DMS79 (cell line): ENCODE data around the gene TEX2.

ENCODE experiments used
- DNase-seq: peaks from one replicate; lab custom pipeline; 2025; lab: John Stamatoyannopoulos, UW

Gene TEX2

GRCh38 chr17:64263000-64263766 is at the start of gene TEX2:
TEX2 (minus strand) TSS chr17:64263260; CDS start chr17:64214217, 49,043 bp downstream.
- peak; percentile 47 for DNase-seq

- DNase-seq = no peak
Measured at GRCh38 chr17:64309710-64310109, 46.6 kb upstream of the TEX2 start.

- no peak for DNase-seq
Measured at GRCh38 chr17:64309021-64309420, 46.0 kb upstream of the TEX2 start.

- DNase-seq = no peak
Measured at GRCh38 chr17:64306850-64307463, 43.9 kb upstream of the TEX2 start.

GRCh38 chr17:64304551-64304950 is 41.5 kb upstream of the TEX2 start:
- no peak for DNase-seq

- DNase-seq = no peak
Measured at GRCh38 chr17:64300699-64300965, 37.6 kb upstream of the TEX2 start.

- no peak for DNase-seq
Measured at GRCh38 chr17:64297467-64298088, 34.5 kb upstream of the TEX2 start.

GRCh38 chr17:64296246-64296645 is 33.2 kb upstream of the TEX2 start:
- DNase-seq = no peak

- no peak for DNase-seq
Measured at GRCh38 chr17:64295146-64295545, 32.1 kb upstream of the TEX2 start.

GRCh38 chr17:64291268-64291851 is 28.3 kb upstream of the TEX2 start:
- no peak for DNase-seq

GRCh38 chr17:64289741-64290141 is 26.7 kb upstream of the TEX2 start:
- DNase-seq = no peak

GRCh38 chr17:64282753-64283080 is 19.7 kb upstream of the TEX2 start:
- no peak for DNase-seq

GRCh38 chr17:64281962-64282752 is 19.1 kb upstream of the TEX2 start:
- no peak for DNase-seq

GRCh38 chr17:64278614-64279013 is 15.6 kb upstream of the TEX2 start:
- no peak for DNase-seq

- no peak for DNase-seq
Measured at GRCh38 chr17:64277831-64278562, 14.9 kb upstream of the TEX2 start.

- DNase-seq = no peak
Measured at GRCh38 chr17:64276961-64277505, 14.0 kb upstream of the TEX2 start.

GRCh38 chr17:64275016-64275415 is 12.0 kb upstream of the TEX2 start:
- DNase-seq = no peak

- DNase-seq = no peak
Measured at GRCh38 chr17:64273006-64273405, 9.9 kb upstream of the TEX2 start.

GRCh38 chr17:64270885-64271284 is 7.8 kb upstream of the TEX2 start:
- no peak for DNase-seq

GRCh38 chr17:64269687-64270649 is 6.9 kb upstream of the TEX2 start:
- DNase-seq = no peak
